Stimulated activated CD8-positive, alpha-beta memory T cell treated with anti-CD3 and anti-CD28 coated beads, Interleukin-4, amount 100 ng/mL, for 48 hours (primary cell): Measurements from ENCODE around the gene CUEDC2.

Source experiments
- DNase-seq: peaks from one replicate; pipeline ENCODE4 v3.0.0-alpha.2; 2020

CUEDC2 gene

GRCh38 chr10:102408728-102409603, 23.4 kb downstream of the CUEDC2 start:
- peak; percentile 86 for DNase-seq

- no peak for DNase-seq
These were observed 24.1 kb downstream of the CUEDC2 start for GRCh38 chr10:102408131-102408727.

- no peak for DNase-seq
These were observed 24.8 kb downstream of the CUEDC2 start for GRCh38 chr10:102407425-102408130.

GRCh38 chr10:102406815-102407214, 25.6 kb downstream of the CUEDC2 start:
- DNase-seq = no peak

GRCh38 chr10:102405632-102406031, 26.7 kb downstream of the CUEDC2 start:
- no peak for DNase-seq

GRCh38 chr10:102405108-102405571, 27.2 kb downstream of the CUEDC2 start:
- no peak for DNase-seq

- no peak for DNase-seq
These were observed 27.8 kb downstream of the CUEDC2 start for GRCh38 chr10:102404361-102405107.

- no peak for DNase-seq
These were observed 29.3 kb downstream of the CUEDC2 start for GRCh38 chr10:102403115-102403514.

- no peak for DNase-seq
These were observed 29.9 kb downstream of the CUEDC2 start for GRCh38 chr10:102402512-102402896.

GRCh38 chr10:102401735-102402511, 30.5 kb downstream of the CUEDC2 start:
- no peak for DNase-seq

- no peak for DNase-seq
These were observed 31.1 kb downstream of the CUEDC2 start for GRCh38 chr10:102401342-102401654.

- DNase-seq = no peak
These were observed 31.6 kb downstream of the CUEDC2 start for GRCh38 chr10:102400598-102401341.

GRCh38 chr10:102400076-102400475, 32.3 kb downstream of the CUEDC2 start:
- DNase-seq = no peak

GRCh38 chr10:102399217-102400021, 33.0 kb downstream of the CUEDC2 start:
- DNase-seq = peak; percentile 92

- DNase-seq = no peak
These were observed 34.0 kb downstream of the CUEDC2 start for GRCh38 chr10:102398172-102399020.

- DNase-seq = no peak
These were observed 34.9 kb downstream of the CUEDC2 start for GRCh38 chr10:102397222-102398171.

GRCh38 chr10:102396730-102397151, 35.6 kb downstream of the CUEDC2 start:
- DNase-seq = no peak

GRCh38 chr10:102396317-102396650, 36.1 kb downstream of the CUEDC2 start:
- no peak for DNase-seq
